HG02840 (cell line): ENCODE measurements around the gene KRTAP9-4.
"Not testable (repeated sequence)": the region's sequence is repeated elsewhere in the genome, so short reads cannot be mapped to it uniquely, and the experiment has no call there.

Experiments used
- ATAC-seq: cut with Tn5 transposase; IDR thresholded peaks from one replicate; pipeline ENCODE4 v1.9.1; 2021; ENCODE audit warnings: mild to moderate bottlenecking, moderate library complexity, moderate number of reproducible peaks; ENCODE audit not compliant: unreplicated experiment, low FRiP score

Gene KRTAP9-4

DNA sequence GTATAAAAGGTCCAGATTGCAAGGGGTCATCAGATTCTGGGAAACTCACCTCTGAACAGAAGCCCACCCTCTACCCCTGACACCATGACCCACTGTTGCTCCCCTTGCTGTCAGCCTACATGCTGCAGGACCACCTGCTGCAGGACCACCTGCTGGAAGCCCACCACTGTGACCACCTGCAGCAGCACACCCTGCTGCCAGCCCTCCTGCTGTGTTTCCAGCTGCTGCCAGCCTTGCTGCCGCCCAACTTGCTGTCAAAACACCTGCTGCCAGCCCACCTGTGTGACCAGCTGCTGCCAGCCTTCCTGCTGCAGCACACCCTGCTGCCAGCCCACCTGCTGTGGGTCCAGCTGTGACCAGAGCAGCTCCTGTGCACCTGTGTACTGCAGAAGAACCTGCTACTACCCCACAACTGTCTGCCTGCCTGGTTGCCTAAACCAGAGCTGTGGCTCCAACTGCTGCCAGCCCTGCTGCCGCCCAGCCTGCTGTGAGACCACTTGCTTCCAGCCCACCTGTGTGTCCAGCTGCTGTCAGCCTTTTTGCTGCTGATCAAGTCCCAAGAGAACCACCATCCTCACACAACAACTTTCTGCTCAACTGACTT, at the start of gene KRTAP9-4:
KRTAP9-4 (plus strand) TSS at position 51 of the 604 bp plus-strand sequence; CDS start at position 85, 34 bp downstream.
- not testable (repeated sequence) for ATAC-seq

DNA sequence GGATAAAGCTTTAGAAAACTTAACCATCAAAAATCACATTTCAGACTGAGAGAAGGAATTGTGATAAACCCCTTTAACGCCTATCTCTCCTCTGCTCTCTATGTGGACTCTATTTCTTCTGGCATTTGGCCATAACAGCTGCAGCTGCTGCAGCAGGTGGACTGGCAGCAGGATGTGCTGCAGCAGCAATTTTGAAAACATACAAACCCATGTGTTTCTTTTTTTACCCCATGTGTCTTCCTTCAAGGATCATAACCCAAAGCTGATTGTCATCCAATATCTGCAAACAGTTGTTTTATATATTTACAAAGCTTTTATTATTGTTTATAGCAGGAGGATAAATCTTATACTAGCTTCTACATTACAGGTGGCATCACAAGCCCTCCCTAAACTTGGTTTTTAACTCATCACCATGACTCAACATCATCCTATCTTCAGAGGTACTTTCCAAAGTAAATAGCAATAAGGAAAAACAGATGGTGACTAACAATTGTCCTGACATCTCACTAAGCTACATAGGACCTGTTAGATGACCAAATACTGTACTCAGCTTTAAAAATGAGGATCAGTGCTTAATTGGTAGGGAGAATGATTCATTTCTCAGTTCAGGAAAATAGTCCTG, 37.5 kb upstream of the KRTAP9-4 start:
- no peak for ATAC-seq

GRCh38 chr17:41212524-41213169, 36.8 kb upstream of the KRTAP9-4 start:
- ATAC-seq: no peak

GRCh38 chr17:41215681-41216080, 33.8 kb upstream of the KRTAP9-4 start:
- ATAC-seq: no peak

- no peak for ATAC-seq
Measured at GRCh38 chr17:41223821-41224220, 25.7 kb upstream of the KRTAP9-4 start.

- ATAC-seq: no peak
Measured at GRCh38 chr17:41226051-41226450, 23.4 kb upstream of the KRTAP9-4 start.

DNA sequence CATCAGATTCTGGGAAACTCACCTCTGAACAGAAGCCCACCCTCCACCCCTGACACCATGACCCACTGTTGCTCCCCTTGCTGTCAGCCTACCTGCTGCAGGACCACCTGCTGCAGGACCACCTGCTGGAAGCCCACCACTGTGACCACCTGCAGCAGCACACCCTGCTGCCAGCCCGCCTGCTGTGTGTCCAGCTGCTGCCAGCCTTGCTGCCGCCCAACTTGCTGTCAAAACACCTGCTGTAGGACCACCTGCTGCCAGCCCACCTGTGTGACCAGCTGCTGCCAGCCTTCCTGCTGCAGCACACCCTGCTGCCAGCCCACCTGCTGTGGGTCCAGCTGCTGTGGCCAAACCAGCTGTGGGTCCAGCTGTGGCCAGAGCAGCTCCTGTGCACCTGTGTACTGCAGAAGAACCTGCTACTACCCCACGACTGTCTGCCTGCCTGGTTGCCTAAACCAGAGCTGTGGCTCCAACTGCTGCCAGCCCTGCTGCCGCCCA, 22.8 kb upstream of the KRTAP9-4 start, which contains the start of gene KRTAP9-2:
KRTAP9-2 (plus strand) TSS at position 51 of the 498 bp plus-strand sequence; CDS start at position 58, 7 bp downstream.
- ATAC-seq: not testable (repeated sequence)

DNA sequence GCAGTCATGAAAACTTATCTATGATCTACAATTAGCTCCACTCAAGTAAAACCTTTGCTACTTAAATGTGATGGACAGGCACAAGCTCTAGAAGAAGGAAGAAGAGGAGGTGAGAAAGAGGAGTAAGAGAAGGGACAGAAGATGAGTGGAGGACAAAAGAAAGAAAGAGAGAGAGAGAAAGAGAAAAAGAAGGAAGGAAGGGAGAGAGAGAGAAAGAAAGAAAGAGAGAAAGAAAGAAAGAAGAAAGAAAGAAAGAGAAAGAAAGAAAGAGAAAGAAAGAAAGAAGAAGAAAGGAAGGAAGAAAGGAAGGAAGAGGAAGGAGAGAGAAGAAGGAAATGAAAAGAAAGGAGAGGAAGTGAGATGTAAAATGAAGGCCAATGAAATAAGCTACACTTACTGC, 19.4 kb upstream of the KRTAP9-4 start:
- ATAC-seq: no peak

DNA sequence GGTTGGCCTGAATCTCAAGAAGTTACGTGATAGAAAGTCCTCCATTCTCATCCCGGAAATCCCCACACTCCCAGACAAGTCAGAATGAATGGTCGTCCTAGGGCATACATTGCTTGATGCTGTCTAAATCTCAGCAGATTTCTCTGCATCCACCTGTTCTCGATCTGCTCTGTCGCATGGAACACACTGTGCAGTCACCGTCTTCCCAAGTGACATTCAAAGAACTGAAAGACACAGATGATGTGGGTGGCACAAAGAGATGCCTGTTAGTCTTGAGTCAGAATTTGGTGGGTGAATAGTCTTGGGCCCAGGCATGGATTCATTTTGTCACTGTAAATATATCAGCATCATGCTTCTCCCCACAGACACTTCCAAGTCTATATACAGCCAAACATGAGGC, 17.8 kb upstream of the KRTAP9-4 start:
- ATAC-seq: no peak

- ATAC-seq: not testable (repeated sequence)
Measured at GRCh38 chr17:41232399-41233105, 16.9 kb upstream of the KRTAP9-4 start, which contains the start of gene KRTAP9-3. TSS of gene KRTAP9-3 (plus strand) at chr17:41232449. CDS start at chr17:41232502, 53 bp downstream.

- not testable (repeated sequence) for ATAC-seq
Measured at GRCh38 chr17:41237116-41237515, 12.4 kb upstream of the KRTAP9-4 start.

GRCh38 chr17:41237949-41238437, 11.5 kb upstream of the KRTAP9-4 start, which contains the start of gene KRTAP9-8:
TSS of gene KRTAP9-8 (plus strand) at chr17:41237999. CDS start at chr17:41238052, 53 bp downstream.
- not testable (repeated sequence) for ATAC-seq

- ATAC-seq: not testable (repeated sequence)
Measured at GRCh38 chr17:41246995-41247787, 2.3 kb upstream of the KRTAP9-4 start.

DNA sequence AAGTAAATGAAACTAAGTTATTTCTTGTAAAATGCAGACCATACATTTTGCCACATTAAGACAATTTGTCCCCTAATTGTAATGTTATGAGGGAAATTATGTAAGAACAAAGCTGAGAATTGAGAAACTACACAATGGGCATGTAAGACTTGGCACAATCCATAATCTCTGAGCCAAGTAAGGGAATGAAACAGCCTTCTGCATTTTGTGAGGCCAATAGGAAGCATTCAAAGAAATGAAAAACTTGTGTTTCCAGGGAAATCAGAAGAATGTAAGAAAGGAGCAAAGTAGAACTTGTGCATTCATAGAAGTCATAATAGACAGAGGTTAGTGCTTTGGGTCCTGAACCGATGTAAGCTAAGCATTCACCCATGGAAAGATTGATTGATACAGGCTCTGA, 1.8 kb downstream of the KRTAP9-4 start:
- ATAC-seq: no peak

DNA sequence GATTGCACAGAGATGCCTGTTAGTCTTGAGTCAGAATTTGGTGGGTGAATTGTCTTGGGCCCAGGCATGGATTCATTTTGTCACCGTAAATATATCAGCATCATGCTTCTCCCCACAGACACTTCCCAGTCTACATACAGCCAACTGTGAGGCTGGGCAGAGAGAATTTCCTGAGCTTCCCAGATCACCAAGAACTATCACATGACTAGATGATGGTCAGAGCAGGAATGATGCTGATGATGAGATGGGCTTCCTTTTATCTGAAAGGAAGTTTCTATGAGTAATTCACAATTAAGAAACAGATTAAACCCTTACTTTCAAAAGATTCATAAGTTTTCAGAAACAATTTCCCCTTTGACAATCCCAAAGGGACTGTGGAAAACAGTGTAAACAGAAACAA, 5.4 kb downstream of the KRTAP9-4 start:
- ATAC-seq: no peak

- not testable (repeated sequence) for ATAC-seq
Measured at GRCh38 chr17:41255381-41256290, 6.1 kb downstream of the KRTAP9-4 start, which contains the start of gene KRTAP9-9. TSS of gene KRTAP9-9 (plus strand) at chr17:41255384.

DNA sequence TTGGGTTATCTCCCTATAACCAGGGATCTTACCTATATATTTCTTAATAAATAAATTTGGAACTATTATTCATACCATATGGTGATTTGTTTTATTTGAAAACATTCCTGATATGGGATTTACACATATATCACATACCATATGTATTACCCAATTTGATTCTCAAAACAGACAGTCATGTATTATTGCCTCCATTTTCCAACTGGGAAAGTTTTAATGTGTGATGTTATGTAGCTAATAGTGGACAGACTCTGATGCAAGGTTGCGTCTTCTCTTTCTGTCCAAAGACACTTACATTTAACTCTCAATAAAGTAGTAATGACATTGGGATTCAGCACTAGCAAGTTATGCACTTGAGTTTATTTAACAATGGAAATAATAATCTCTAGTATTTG, 6.8 kb downstream of the KRTAP9-4 start:
- ATAC-seq: no peak

GRCh38 chr17:41258406-41258805, 8.9 kb downstream of the KRTAP9-4 start:
- no peak for ATAC-seq
